ENCODE measurements around the gene ULK4.
"Not testable (repeated sequence)": the region's sequence is repeated elsewhere in the genome, so short reads cannot be mapped to it uniquely, and the experiment has no call there.

ULK4 gene

DNA sequence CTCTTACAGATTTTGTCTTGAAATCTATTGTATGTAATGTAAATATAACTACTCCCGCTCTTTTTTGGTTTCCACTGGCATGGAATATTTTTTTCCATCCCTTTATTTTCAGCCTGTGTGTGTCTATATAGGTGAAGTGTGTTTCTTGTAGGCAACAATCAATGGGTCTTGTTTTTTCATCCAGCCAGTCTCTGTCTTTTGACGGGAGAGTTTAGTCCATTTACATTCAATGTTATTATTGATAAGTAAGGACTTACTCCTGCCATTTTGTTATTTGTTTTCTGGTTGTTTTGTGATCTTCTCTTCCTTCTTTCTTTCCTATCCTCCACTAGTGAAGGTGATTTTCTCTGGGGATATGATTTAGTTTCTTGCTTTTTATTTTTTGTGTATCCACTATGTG is 101.4 kb downstream of the ULK4 start:
- not testable (repeated sequence) for DNase-seq

- DNase-seq, result no peak
These were observed 106.9 kb downstream of the ULK4 start for GRCh38 chr3:41854956-41855355.

DNA sequence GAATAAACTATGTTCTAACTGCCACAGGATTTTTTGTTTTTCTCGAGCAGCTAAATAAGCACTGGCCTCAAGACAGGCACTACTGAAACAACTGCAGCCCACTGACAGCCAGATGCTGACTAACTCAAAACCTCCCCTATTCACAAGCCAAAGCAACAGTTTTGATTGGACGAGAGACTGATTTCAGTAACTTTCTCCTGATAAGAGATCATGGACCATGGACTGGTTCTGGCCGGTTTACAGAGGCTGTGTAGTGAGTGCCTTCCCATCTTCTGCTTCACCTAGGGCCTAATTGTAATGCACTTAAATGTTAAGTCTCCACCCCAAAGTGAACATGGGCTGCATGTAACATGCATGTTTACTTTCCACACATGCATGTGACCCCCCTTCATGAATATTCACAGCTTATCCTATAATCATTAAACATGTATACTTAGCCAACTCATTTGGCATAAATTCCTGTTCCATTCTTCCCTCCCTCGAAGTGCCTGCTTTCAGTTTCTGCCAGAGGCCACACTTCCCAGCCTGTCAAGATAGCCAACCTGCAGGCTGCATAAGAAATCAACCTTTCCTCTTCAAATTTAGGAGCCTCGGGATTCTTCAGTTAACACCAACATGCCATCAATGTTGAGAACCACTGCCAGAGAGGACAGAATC is 108.2 kb downstream of the ULK4 start:
- no peak for DNase-seq

DNA sequence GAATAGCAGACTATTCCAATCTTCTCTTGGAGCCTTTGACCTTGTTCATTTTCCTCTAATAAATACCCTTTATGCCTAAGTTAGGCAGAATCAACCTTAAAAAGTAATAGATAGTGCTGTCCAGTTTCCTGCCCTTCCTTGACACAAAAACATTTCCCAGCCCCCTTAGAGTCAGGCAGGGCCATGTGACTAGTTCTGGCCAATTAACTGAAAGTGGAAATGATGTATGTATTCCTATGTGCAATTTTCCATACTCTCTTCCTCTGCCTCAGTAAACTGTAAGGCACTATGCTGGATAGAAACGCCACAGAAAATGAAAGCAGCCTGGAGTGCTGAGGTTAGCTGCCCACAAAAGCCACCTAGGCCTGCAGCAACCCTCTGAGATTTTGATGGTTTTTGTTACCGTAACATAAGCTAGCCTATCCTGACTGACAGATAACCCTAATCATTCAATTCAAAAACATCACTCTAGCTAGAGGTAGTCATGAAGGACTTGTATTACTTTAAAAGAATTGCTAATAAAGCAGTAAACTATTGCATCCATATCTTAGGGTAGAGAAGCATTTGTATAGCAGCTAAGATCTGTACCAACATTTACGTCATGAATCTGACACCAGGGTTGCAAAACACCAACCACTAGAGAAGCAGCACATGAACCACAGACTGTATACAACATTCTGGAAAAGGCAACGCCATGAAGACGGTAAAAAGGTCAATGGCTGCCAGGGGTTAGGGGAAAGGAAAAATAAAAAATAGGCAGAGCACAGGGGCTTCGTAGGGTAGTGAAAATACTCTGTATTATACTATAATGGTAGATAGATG is 112.9 kb downstream of the ULK4 start:
- no peak for DNase-seq

DNA sequence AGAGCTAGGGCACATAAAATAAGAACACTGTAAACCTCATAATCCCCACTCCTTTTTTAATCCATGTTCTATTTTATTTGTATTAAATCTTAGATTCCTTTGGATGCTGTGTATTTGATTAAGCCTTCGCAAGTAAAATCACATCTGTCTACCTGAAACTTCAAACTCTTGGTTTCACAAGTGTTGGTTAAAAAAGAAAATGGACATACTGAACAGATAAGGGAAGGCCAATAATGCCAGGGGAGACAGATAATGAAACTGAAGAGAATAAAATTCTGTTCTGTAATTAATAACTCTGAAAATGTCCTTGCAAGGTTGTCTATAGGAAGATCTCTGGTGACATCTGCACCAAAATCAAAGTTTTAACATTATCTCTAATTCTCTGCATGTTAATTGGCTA is 114.2 kb downstream of the ULK4 start:
- no peak for DNase-seq

DNA sequence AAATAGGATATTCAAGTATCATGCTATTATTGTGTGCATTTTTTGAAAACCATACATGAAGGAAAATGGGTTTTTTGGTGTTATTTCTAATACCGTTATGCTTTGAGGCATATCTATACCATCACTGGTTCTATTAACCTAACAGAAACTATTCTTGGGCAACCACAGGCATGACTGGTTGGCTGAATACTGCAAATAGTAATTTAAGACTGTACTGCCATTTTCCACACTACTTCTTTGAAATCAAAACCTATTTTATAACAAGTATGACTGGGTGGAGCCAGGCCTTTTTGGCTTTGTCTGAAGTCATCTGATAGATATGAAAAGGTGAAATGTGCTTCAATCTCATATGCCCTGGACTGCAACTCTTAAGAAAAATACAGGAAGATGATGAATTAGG is 115.1 kb downstream of the ULK4 start:
- DNase-seq, result no peak

GRCh38 chr3:41845826-41846225 is 116.1 kb downstream of the ULK4 start:
- no peak for DNase-seq

GRCh38 chr3:41844256-41844655 is 117.6 kb downstream of the ULK4 start:
- DNase-seq, result not testable (repeated sequence)

DNA sequence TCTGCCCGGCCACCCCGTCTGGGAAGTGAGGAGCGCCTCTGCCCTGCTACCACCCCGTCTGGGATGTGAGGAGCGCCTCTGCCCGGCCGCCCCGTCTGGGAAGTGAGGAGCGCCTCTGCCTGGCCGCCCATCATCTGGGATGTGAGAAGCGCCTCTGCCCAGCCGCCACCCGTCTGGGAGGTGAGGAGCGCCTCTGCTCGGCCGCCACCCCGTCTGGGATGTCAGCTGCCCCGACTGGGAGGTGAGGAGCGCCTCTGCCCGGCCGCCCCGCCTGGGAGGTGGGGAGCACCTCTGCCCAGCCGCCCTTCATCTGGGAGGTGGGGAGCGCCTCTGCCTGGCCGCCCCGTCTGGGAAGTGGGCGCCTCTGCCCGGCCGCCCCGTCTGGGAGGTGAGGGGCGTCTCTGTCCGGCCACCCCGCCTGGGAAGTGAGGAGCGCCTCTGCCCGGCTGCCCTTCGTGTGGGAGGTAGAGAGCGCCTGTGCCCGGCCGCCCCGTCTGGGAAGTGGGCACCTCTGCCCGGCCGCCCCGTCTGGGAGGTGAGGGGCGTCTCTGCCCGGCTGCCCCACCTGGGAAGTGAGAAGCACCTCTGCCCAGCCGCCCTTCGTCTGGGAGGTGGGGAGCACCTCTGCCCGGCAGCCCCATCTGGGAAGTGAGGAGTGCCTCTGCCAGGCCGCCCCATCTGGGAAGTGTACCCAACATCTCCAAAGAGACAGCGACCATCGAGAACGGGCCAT is 120.8 kb downstream of the ULK4 start:
- not testable (repeated sequence) for DNase-seq

GRCh38 chr3:41836360-41837134 is 125.4 kb downstream of the ULK4 start:
- no peak for DNase-seq

DNA sequence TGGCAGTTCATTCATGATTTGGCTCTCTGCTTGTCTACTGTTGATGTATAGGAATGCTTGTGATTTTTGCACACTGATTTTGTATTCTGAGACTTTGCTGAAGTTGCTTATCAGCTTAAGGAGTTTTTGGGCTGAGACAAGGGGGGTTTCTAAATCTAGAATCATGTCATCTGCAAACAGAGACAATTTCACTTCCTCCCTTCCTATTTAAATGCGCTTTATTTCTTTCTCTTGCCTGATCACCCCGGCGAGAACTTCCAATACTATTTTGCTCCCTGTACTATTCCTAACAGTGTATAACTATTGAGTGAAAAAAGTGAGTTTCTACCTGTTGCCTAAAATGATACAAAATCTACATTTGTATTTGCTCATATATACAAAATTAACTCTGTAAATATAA is 128.3 kb downstream of the ULK4 start:
- no peak for DNase-seq

DNA sequence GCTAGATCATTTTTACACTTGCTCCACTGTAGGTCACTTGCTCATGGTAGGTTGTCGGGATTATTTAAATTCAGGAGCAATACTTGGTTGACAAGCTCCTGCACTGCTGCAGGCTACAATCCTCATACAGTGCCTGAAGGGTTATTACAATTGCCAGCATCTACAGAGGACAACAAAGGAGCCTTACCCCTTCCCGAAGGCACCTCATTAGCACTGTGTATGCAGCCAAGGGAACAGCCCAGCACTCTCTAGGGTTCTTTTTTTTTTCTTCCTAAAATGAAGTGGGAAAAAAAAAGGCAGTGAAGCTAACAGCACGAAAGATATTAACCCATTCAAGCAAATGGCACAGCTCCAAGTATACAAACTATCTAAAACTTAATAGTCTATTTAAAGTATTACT is 142.7 kb downstream of the ULK4 start:
- DNase-seq, result no peak

GRCh38 chr3:41808618-41809017 is 153.3 kb downstream of the ULK4 start:
- no peak for DNase-seq

GRCh38 chr3:41808152-41808551 is 153.8 kb downstream of the ULK4 start:
- DNase-seq, result no peak

DNA sequence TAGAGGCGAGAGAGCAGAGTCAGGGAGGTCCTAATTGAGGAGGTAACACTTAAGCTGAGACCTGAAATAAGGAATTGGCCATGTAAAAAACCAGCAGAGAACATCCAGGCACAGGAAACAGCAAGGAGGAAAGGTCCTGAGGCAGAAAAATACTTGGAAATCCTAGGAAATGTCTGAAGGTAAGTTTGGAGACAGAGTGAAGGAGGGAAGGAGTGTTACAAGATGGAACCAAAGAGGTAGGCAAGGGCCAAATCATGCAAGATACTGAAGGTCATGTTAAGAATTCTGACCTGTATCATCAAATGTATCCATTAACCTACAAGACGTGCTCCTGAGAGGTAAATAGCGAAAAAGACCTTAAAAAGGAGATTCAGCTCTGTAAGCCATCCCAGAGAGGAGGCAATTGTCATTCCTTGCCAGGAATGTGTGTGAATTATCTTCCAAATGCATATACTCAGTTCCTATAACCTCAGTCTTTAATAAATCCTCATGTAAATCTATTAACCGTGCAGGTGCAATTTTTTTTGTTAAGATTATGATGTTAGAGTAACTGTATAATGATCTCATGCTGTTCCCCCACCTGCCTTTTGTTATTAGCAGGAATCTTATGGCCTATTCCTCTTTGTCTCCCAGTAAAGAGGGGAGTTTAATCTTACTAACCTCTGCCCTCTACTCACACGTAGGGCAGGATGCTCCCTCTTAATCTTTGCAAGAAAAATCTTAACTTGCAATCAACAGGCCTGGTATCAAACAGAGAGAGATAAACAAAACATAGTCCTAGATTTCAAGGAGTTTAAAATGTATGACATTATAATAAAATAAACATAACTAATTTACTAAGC is 166.9 kb downstream of the ULK4 start:
- DNase-seq, result no peak

- DNase-seq, result no peak
These were observed 169.1 kb downstream of the ULK4 start for GRCh38 chr3:41792806-41793205.

DNA sequence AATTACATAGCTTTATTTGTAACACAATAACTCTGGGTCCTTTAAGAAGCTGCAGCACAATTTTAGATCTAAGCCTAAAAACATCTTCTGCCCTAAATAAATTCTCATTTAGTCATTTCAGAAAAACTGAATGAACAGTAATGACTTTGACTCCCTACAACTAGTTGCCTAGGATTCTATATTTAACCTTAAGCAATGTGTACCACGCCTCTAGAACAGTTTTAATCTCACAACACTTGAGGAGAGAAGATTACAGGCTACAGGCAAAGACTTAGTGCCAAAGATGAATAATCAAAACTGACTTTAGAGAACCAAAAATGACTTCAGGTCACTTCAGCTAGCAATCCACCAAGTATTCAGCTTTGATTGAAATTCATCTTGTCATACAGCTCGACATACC is 192.8 kb downstream of the ULK4 start:
- no peak for DNase-seq

GRCh38 chr3:41768363-41768762 is 193.5 kb downstream of the ULK4 start:
- DNase-seq, result no peak

DNA sequence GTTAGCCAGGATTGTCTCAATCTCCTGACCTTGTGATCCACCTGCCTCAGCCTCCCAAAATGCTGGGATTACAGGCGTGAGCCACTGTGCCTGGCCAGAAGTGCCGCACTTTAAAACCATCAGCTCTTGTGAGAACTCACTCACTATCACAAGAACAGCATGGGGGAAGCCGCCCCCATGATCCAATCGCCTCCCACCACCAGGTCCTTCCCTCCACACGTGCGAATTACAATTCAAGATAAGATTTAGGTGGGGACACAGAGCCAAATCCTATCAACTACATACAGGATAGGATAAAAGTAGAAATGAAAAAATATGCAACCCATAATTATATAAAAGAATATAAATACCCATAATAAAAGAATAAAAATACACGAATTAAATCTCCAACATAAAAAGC is 199.0 kb downstream of the ULK4 start:
- not testable (repeated sequence) for DNase-seq

GRCh38 chr3:41753651-41754050 is 208.3 kb downstream of the ULK4 start:
- no peak for DNase-seq

DNA sequence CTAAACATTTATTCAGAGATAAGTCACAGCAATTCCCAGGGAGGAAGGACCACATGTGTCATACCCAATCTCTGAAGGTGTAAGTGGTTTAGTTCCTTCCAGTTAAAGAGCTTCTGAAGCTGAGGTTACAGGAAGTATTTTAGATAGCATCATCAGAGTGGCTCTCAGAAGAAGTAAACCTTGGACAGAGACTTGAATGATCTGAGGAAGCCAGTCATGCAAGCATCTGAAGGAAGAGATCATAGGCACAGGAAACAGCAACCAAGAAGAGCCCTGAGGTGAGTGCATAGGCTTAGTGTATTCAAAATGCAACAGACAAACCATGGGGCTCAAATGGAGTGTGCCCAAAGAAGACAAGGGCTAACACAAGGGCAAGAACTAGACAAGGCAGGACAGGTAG is 210.3 kb downstream of the ULK4 start:
- DNase-seq, result no peak

GRCh38 chr3:41749988-41750387 is 211.9 kb downstream of the ULK4 start:
- DNase-seq, result no peak
